Measurements from ENCODE around the gene CEP63.
"Not testable (repeated sequence)": the region's sequence is repeated elsewhere in the genome, so short reads cannot be mapped to it uniquely, and the experiment has no call there.

Gene CEP63

GRCh38 chr3:134517791-134518190, 31.9 kb downstream of the CEP63 start:
- DNase-seq (ENCODE audit: low read depth) = no peak

- no peak for DNase-seq (ENCODE audit: low read depth)
Measured at GRCh38 chr3:134522541-134522940, 36.7 kb downstream of the CEP63 start.

- no peak for DNase-seq (ENCODE audit: low read depth)
Measured at GRCh38 chr3:134525293-134525692, 39.4 kb downstream of the CEP63 start.

- no peak for DNase-seq (ENCODE audit: low read depth)
Measured at GRCh38 chr3:134526319-134526718, 40.5 kb downstream of the CEP63 start.

- DNase-seq (ENCODE audit: low read depth) = no peak
Measured at GRCh38 chr3:134527037-134527436, 41.2 kb downstream of the CEP63 start.

GRCh38 chr3:134527538-134528186, 41.8 kb downstream of the CEP63 start:
- no peak for DNase-seq (ENCODE audit: low read depth)

- DNase-seq (ENCODE audit: low read depth) = no peak
Measured at GRCh38 chr3:134533493-134533892, 47.6 kb downstream of the CEP63 start.

GRCh38 chr3:134535186-134535970, 49.5 kb downstream of the CEP63 start:
- no peak for DNase-seq (ENCODE audit: low read depth)

- DNase-seq (ENCODE audit: low read depth) = no peak
Measured at GRCh38 chr3:134536781-134537180, 50.9 kb downstream of the CEP63 start.

- DNase-seq (ENCODE audit: low read depth) = no peak
Measured at GRCh38 chr3:134542287-134542958, 56.6 kb downstream of the CEP63 start.

GRCh38 chr3:134543113-134543512, 57.3 kb downstream of the CEP63 start:
- no peak for DNase-seq (ENCODE audit: low read depth)

GRCh38 chr3:134544316-134544715, 58.5 kb downstream of the CEP63 start:
- DNase-seq (ENCODE audit: low read depth) = no peak

GRCh38 chr3:134544783-134545182, 58.9 kb downstream of the CEP63 start:
- not testable (repeated sequence) for DNase-seq (ENCODE audit: low read depth)

- DNase-seq (ENCODE audit: low read depth) = no peak
Measured at GRCh38 chr3:134545818-134546217, 60.0 kb downstream of the CEP63 start.

- DNase-seq (ENCODE audit: low read depth) = no peak
Measured at GRCh38 chr3:134552784-134553183, 66.9 kb downstream of the CEP63 start.

GRCh38 chr3:134559591-134559990, 73.7 kb downstream of the CEP63 start:
- no peak for DNase-seq (ENCODE audit: low read depth)

GRCh38 chr3:134562055-134562454, 76.2 kb downstream of the CEP63 start:
- no peak for DNase-seq (ENCODE audit: low read depth)

- no peak for DNase-seq (ENCODE audit: low read depth)
Measured at GRCh38 chr3:134563601-134564000, 77.7 kb downstream of the CEP63 start.

GRCh38 chr3:134564991-134565390, 79.1 kb downstream of the CEP63 start:
- DNase-seq (ENCODE audit: low read depth) = no peak

- no peak for DNase-seq (ENCODE audit: low read depth)
Measured at GRCh38 chr3:134567605-134568004, 81.7 kb downstream of the CEP63 start.

GRCh38 chr3:134568790-134569189, 82.9 kb downstream of the CEP63 start:
- no peak for DNase-seq (ENCODE audit: low read depth)

GRCh38 chr3:134569899-134570298, 84.0 kb downstream of the CEP63 start:
- not testable (repeated sequence) for DNase-seq (ENCODE audit: low read depth)

GRCh38 chr3:134576426-134576825, 90.6 kb downstream of the CEP63 start:
- no peak for DNase-seq (ENCODE audit: low read depth)

Data from stimulated activated CD8-positive, alpha-beta memory T cell treated with anti-CD3 and anti-CD28 coated beads, Interleukin-12 subunit alpha, Interleukin-12 subunit beta, amount 100 ng/mL, for 4 hours (primary cell).